Thyroid gland (tissue), 4 donors: ENCODE measurements around the gene MYMX. TPM values are rescaled to one million over a fixed set of nuclear protein-coding genes. Genes with fewer than 3 reads are reported as not detected.

ENCODE experiments used
- DNase-seq, 2 donors: peaks; one replicate each; pipeline ENCODE4 v3.0.0-alpha.2; 2019
- H3K27ac ChIP-seq, 3 donors: fragments of 200-600 bp; sonication (generic); 1 replicate in 2 of 3; 2 replicates in 1 of 3; pipeline ENCODE4 v1.5.1; 2016 to 2019; ENCODE audit warnings: mild to moderate bottlenecking in 1 of 3, moderate library complexity in 1 of 3
- H3K27me3 ChIP-seq: fragments of 200-600 bp; sonication (generic); one replicate; pipeline ENCODE4 v1.5.1; 2019
- H3K36me3 ChIP-seq, 2 donors: fragments of 200-600 bp; sonication (generic); one replicate each; pipeline ENCODE4 v1.5.1; 2016 to 2019
- H3K4me1 ChIP-seq, 2 donors: fragments of 200-600 bp; sonication (generic); one replicate each; pipeline ENCODE4 v1.5.1; 2017 to 2019
- H3K4me3 ChIP-seq, 3 donors: fragments of 200-600 bp; sonication (generic); replicated peaks in 1 of 3; 1 replicate in 2 of 3; 2 replicates in 1 of 3; pipeline ENCODE4 v1.5.1; 2016; ENCODE audit warnings: mild to moderate bottlenecking in 1 of 3
- H3K9me3 ChIP-seq: fragments of 200-600 bp; sonication (generic); one replicate; pipeline ENCODE4 v1.5.1; 2017
- CTCF ChIP-seq, 6 experiments: fragments of 200-600 bp in 3 of 6; fragments of 450-650 bp in 3 of 6; sonication (generic) in 3 of 6; IDR thresholded peaks; one replicate each; pipeline ENCODE4 v1.5.1; 2016 to 2019; ENCODE audit warnings: antibody characterized with exemption in 6 of 6, mild to moderate bottlenecking in 2 of 6, inconsistent platforms in 1 of 6, moderate library complexity in 1 of 6
- POLR2A ChIP-seq, 2 donors: fragments of 450-650 bp; IDR thresholded peaks; one replicate each; pipeline ENCODE4 v1.6.1; 2017; ENCODE audit warnings: antibody characterized with exemption in 2 of 2, mild to moderate bottlenecking in 2 of 2, moderate library complexity in 1 of 2
- WGBS, 2 donors: methylation state at CpG; one replicate each; pipeline ENCODE4 v1.1.5; 2017; 5-methylcytosine and 5-hydroxymethylcytosine counted together
- intact Hi-C: fragments of 100-400 bp; cut with DNase I; formaldehyde crosslinking; loops from one replicate; pipeline ENCODE4 v1.15.1; 2023
- total RNA-seq, 4 donors: library from RNA; depleted of rRNA; stranded (reverse); fragments of >200 nt; gene quantifications; one replicate each; pipeline ENCODE4 v1.2.3, GENCODE V29; 2016

Gene MYMX
- total RNA-seq, 4 donors from 2014 or later: not detected

GRCh38 chr6:44186635-44187025, 30.1 kb upstream of the MYMX start:
- 77 to 85% methylated on average over 7 of the region's 7 CpGs for WGBS, 2 donors
- intact Hi-C loops: no loop called here
- no peak for DNase-seq
- Histone ChIP-seq H3K27me3 (no peaks in the 10 kb centered on the region), H3K27ac (no peak overlapping the region), H3K36me3 (no peaks in the 10 kb centered on the region), H3K9me3 (no peaks in the 10 kb centered on the region), H3K4me3 (no peak overlapping the region), H3K4me1 (no peaks in the 10 kb centered on the region)
- no peak for TF ChIP-seq POLR2A (IDR thresholded peaks at IDR 0.05)
- TF ChIP-seq CTCF (IDR thresholded peaks at IDR 0.05): no peak

GRCh38 chr6:44188819-44189218, 27.9 kb upstream of the MYMX start:
- DNase-seq: no peak
- no peaks in the 10 kb centered on the region for H3K36me3 ChIP-seq
- no peak for TF ChIP-seq POLR2A (IDR thresholded peaks at IDR 0.05)
- TF ChIP-seq CTCF (IDR thresholded peaks at IDR 0.05): no peak
- H3K4me3 ChIP-seq: no peak overlapping the region
- H3K4me1 ChIP-seq: no peaks in the 10 kb centered on the region
- no peak overlapping the region for H3K27ac ChIP-seq
- no peaks in the 10 kb centered on the region for H3K27me3 ChIP-seq
- intact Hi-C loops: no loop called here
- no peaks in the 10 kb centered on the region for H3K9me3 ChIP-seq
- WGBS, 2 donors: 84 to 87% methylated on average over 2 of the region's 2 CpGs

GRCh38 chr6:44189257-44189656, 27.5 kb upstream of the MYMX start:
- H3K4me1 ChIP-seq: no peaks in the 10 kb centered on the region
- intact Hi-C loops: no loop called here

GRCh38 chr6:44190715-44191114, 26.0 kb upstream of the MYMX start:
- Histone ChIP-seq H3K27ac (no peak overlapping the region), H3K4me1 (no peaks in the 10 kb centered on the region), H3K4me3 (no peak overlapping the region), H3K36me3 (no peaks in the 10 kb centered on the region), H3K27me3 (no peaks in the 10 kb centered on the region), H3K9me3 (no peaks in the 10 kb centered on the region)
- intact Hi-C loops: no loop called here
- DNase-seq: no peak
- TF ChIP-seq CTCF (IDR thresholded peaks at IDR 0.05) (no peak), POLR2A (IDR thresholded peaks at IDR 0.05) (no peak)
- WGBS, 2 donors: 60 to 75% methylated on average over 2 of the region's 2 CpGs

More at GRCh38 chr6:44189257-44189656, 27.5 kb upstream of the MYMX start:
- Histone ChIP-seq H3K27me3 (no peaks in the 10 kb centered on the region), H3K36me3 (no peaks in the 10 kb centered on the region), H3K4me3 (no peak overlapping the region), H3K27ac (no peak overlapping the region), H3K9me3 (no peaks in the 10 kb centered on the region)
- TF ChIP-seq POLR2A (IDR thresholded peaks at IDR 0.05) (no peak), CTCF (IDR thresholded peaks at IDR 0.05) (no peak)
- 78 to 81% methylated on average over 2 of the region's 2 CpGs for WGBS, 2 donors
- DNase-seq: no peak

GRCh38 chr6:44192428-44193041, 24.2 kb upstream of the MYMX start:
- intact Hi-C loops: no loop called here
- no peaks in the 10 kb centered on the region for H3K9me3 ChIP-seq
- 45 to 47% methylated on average over 10 of the region's 10 CpGs for WGBS, 2 donors
- no peaks in the 10 kb centered on the region for H3K27me3 ChIP-seq
- TF ChIP-seq CTCF (IDR thresholded peaks at IDR 0.05) (no peak), POLR2A (IDR thresholded peaks at IDR 0.05) (no peak)
- peak in 1 of 2 donors; percentile 28 for DNase-seq
- no peaks in the 10 kb centered on the region for H3K36me3 ChIP-seq
- H3K4me3 ChIP-seq: no peak overlapping the region
- no peaks in the 10 kb centered on the region for H3K4me1 ChIP-seq
- peak overlapping the region in 1 of 3 donors; percentile 30 for H3K27ac ChIP-seq
